ENCODE measurements around the gene NME7. TPM values are rescaled to one million over a fixed set of nuclear protein-coding genes. Genes with fewer than 3 reads are reported as not detected.

NME7 gene
- total RNA-seq, 1 experiment from 2014 or later: 9.0 TPM

GRCh38 chr1:169094897-169095569, 272.6 kb downstream of the NME7 start:
- Mint-ChIP-seq H3K4me3 (ENCODE audit: unreplicated experiment) (no peak overlapping the region), H3K27ac (ENCODE audit: unreplicated experiment) (no peak overlapping the region), H3K4me1 (ENCODE audit: low read depth, unreplicated experiment) (peaks cover 39% of the 10 kb centered on the region), H3K36me3 (ENCODE audit: insufficient read depth, unreplicated experiment) (no peaks in the 10 kb centered on the region), H3K27me3 (ENCODE audit: insufficient read depth, unreplicated experiment) (no peaks in the 10 kb centered on the region), H3K9me3 (ENCODE audit: unreplicated experiment) (no peaks in the 10 kb centered on the region)
- no TSS peak for BruUV-seq (replicated peaks)
- no peaks in the 10 kb centered on the region for H3K36me3 ChIP-seq (ENCODE audit: control insufficient read depth, insufficient read depth, low read length)
- H3K4me1 ChIP-seq: peaks cover 31% of the 10 kb centered on the region
- CTCF ChIA-PET: no interaction called here
- no peaks in the 10 kb centered on the region for H3K27me3 ChIP-seq (replicated peaks; ENCODE audit: control insufficient read depth, insufficient read depth, low read length)
- H3K9me3 ChIP-seq: 0 out of 2 replicates have a peak, but pooled peaks cover 3% of the 10 kb centered on the region
- intact Hi-C loops (cut with micrococcal nuclease; ENCODE audit: unreplicated experiment): no loop called here
- no peak overlapping the region for H3K4me3 ChIP-seq (ENCODE audit: low read depth, low read length)
- DNase-seq: no peak
- POLR2A ChIA-PET: no interaction called here
- TF ChIP-seq CTCF (IDR thresholded peaks at IDR 0.05; ENCODE audit: insufficient read depth in 1 of 2, low read depth in 1 of 2, low read length in 1 of 2, severe bottlenecking in 1 of 2, unreplicated experiment in 1 of 2): no peak

- CTCF ChIA-PET: no interaction called here
- peaks cover 8% of the 10 kb centered on the region for H3K36me3 Mint-ChIP-seq (ENCODE audit: insufficient read depth, unreplicated experiment)
- Histone ChIP-seq H3K27me3 (replicated peaks; ENCODE audit: control insufficient read depth, insufficient read depth, low read length) (no peaks in the 10 kb centered on the region), H3K4me3 (ENCODE audit: low read depth, low read length) (no peak overlapping the region), H3K36me3 (ENCODE audit: control insufficient read depth, insufficient read depth, low read length) (no peaks in the 10 kb centered on the region), H3K4me1 (peaks cover 14% of the 10 kb centered on the region), H3K9me3 (0 out of 2 replicates have a peak, but pooled peaks cover 3% of the 10 kb centered on the region)
- H3K4me1 Mint-ChIP-seq (ENCODE audit: low read depth, unreplicated experiment): peaks cover 24% of the 10 kb centered on the region
- TF ChIP-seq CTCF (IDR thresholded peaks at IDR 0.05; ENCODE audit: insufficient read depth in 1 of 2, low read depth in 1 of 2, low read length in 1 of 2, severe bottlenecking in 1 of 2, unreplicated experiment in 1 of 2): no peak
- intact Hi-C loops (cut with micrococcal nuclease; ENCODE audit: unreplicated experiment): no loop called here
- BruUV-seq (replicated peaks): no TSS peak
- no peak overlapping the region for H3K4me3 Mint-ChIP-seq (ENCODE audit: unreplicated experiment)
- H3K9me3 Mint-ChIP-seq (ENCODE audit: unreplicated experiment): no peaks in the 10 kb centered on the region
- POLR2A ChIA-PET: no interaction called here
- H3K27ac Mint-ChIP-seq (ENCODE audit: unreplicated experiment): no peak overlapping the region
- no peak for DNase-seq
- no peaks in the 10 kb centered on the region for H3K27me3 Mint-ChIP-seq (ENCODE audit: insufficient read depth, unreplicated experiment)
Observed at GRCh38 chr1:169092399-169092798, 275.2 kb downstream of the NME7 start.

- H3K4me3 ChIP-seq (ENCODE audit: low read depth, low read length): no peak overlapping the region
- TF ChIP-seq CTCF (IDR thresholded peaks at IDR 0.05; ENCODE audit: insufficient read depth in 1 of 2, low read depth in 1 of 2, low read length in 1 of 2, severe bottlenecking in 1 of 2, unreplicated experiment in 1 of 2): no peak
- Mint-ChIP-seq H3K36me3 (ENCODE audit: insufficient read depth, unreplicated experiment) (peaks cover 8% of the 10 kb centered on the region), H3K4me3 (ENCODE audit: unreplicated experiment) (no peak overlapping the region), H3K27me3 (ENCODE audit: insufficient read depth, unreplicated experiment) (no peaks in the 10 kb centered on the region), H3K4me1 (ENCODE audit: low read depth, unreplicated experiment) (peaks cover 31% of the 10 kb centered on the region), H3K9me3 (ENCODE audit: unreplicated experiment) (no peaks in the 10 kb centered on the region), H3K27ac (ENCODE audit: unreplicated experiment) (no peak overlapping the region)
- H3K36me3 ChIP-seq (ENCODE audit: control insufficient read depth, insufficient read depth, low read length): no peaks in the 10 kb centered on the region
- ChIA-PET CTCF (no interaction called here), POLR2A (no interaction called here)
- no peak for DNase-seq
- H3K27me3 ChIP-seq (replicated peaks; ENCODE audit: control insufficient read depth, insufficient read depth, low read length): no peaks in the 10 kb centered on the region
- H3K4me1 ChIP-seq: peaks cover 23% of the 10 kb centered on the region
- H3K9me3 ChIP-seq: no peaks in the 10 kb centered on the region
- intact Hi-C loops (cut with micrococcal nuclease; ENCODE audit: unreplicated experiment): no loop called here
- BruUV-seq (replicated peaks): no TSS peak
Observed at GRCh38 chr1:169091480-169091941, 276.1 kb downstream of the NME7 start.
